Panc1 (cell line): ENCODE results near the gene CEBPE. TPM values are rescaled to one million over a fixed set of nuclear protein-coding genes. Genes with fewer than 3 reads are reported as not detected.

Source experiments
- ATAC-seq: fragments of 200-7000 bp; cut with Tn5 transposase; 2 replicates; pipeline ENCODE4 v1.9.1; 2020; ENCODE audit warnings: mild to moderate bottlenecking, moderate library complexity
- BruUV-seq: library from RNA; stranded (reverse); fragments of 400-500 nt; replicated peaks from 2 replicates; lab custom pipeline; 2021; lab: Mats Ljungman, UMichigan
- CTCF ChIA-PET: fragments of 300-600 bp; sonication (Branson Sonifier 250); formaldehyde crosslinking; loops from one replicate; lab custom pipeline; 2022; ENCODE audit warnings: antibody characterized with exemption; lab: Charles Lee
- POLR2A ChIA-PET: fragments of 300-600 bp; sonication (Branson Sonifier 250); formaldehyde crosslinking; loops from one replicate; lab custom pipeline; 2022; ENCODE audit warnings: antibody characterized with exemption; lab: Charles Lee
- DNase-seq: peaks from one replicate; pipeline ENCODE4 v3.0.0-alpha.2; 2010; ENCODE audit warnings: low read depth, low spot score
- H3K27ac ChIP-seq: 2 replicates; pipeline ENCODE4 v1.5.1; 2011; ENCODE audit warnings: mild to moderate bottlenecking, low read length, inconsistent platforms
- H3K27me3 ChIP-seq: fragments of 200-500 bp; sonication (Bioruptor generic); 2 replicates; pipeline ENCODE4 v1.6.0; 2014; ENCODE audit warnings: low read length, inconsistent platforms; ENCODE audit not compliant: control insufficient read depth, insufficient read depth
- H3K36me3 ChIP-seq: fragments of 200-500 bp; sonication (Bioruptor generic); 2 replicates; pipeline ENCODE4 v1.5.1; 2014; ENCODE audit warnings: inconsistent platforms, mild to moderate bottlenecking, low read length, moderate library complexity; ENCODE audit not compliant: control insufficient read depth, insufficient read depth
- H3K4me1 ChIP-seq: 2 replicates; pipeline ENCODE4 v1.5.1; 2011; ENCODE audit warnings: inconsistent platforms, mild to moderate bottlenecking, low read length, moderate library complexity; ENCODE audit not compliant: control insufficient read depth, insufficient read depth
- H3K4me3 ChIP-seq, 2 experiments: 2 replicates each; pipeline ENCODE4 v1.5.1; 2011 to 2012; ENCODE audit warnings: low read depth in 2 of 2, low read length in 2 of 2, mild to moderate bottlenecking in 2 of 2, inconsistent platforms in 1 of 2, moderate library complexity in 1 of 2
- H3K9me3 ChIP-seq: fragments of 200-500 bp; sonication (Bioruptor generic); 2 replicates; pipeline ENCODE4 v1.5.1; 2014; ENCODE audit warnings: low read depth, mild to moderate bottlenecking, inconsistent platforms, low read length, moderate library complexity; ENCODE audit not compliant: control insufficient read depth, insufficient read depth
- CTCF ChIP-seq: fragments of 450-650 bp; IDR thresholded peaks from 2 replicates; pipeline ENCODE4 v1.5.1; 2017; ENCODE audit warnings: mild to moderate bottlenecking
- POLR2AphosphoS5 ChIP-seq: IDR thresholded peaks from 2 replicates; pipeline ENCODE4 v1.6.1; 2012; ENCODE audit warnings: mild to moderate bottlenecking, low read depth, low read length, moderate library complexity
- REST ChIP-seq, 2 experiments: IDR thresholded peaks; 2 replicates each; pipeline ENCODE4 v1.6.1; 2011 to 2012; ENCODE audit warnings: low read depth in 2 of 2, control low read depth in 1 of 2, low read length in 1 of 2, mild to moderate bottlenecking in 1 of 2, moderate library complexity in 1 of 2; ENCODE audit not compliant: insufficient read depth in 1 of 2
- SIN3A ChIP-seq: IDR thresholded peaks from 2 replicates; pipeline ENCODE4 v1.6.1; 2012; ENCODE audit warnings: low read depth, mild to moderate bottlenecking, low read length, moderate library complexity, borderline replicate concordance; ENCODE audit not compliant: insufficient read depth
- TCF7L2 ChIP-seq: IDR thresholded peaks from 2 replicates; pipeline ENCODE4 v1.6.1; 2011; ENCODE audit warnings: mild to moderate bottlenecking, low read depth, low read length, inconsistent platforms
- in situ Hi-C: cut with HindIII; loops from 2 replicates; pipeline ENCODE4 v1.10.0; 2016; ENCODE audit warnings: low sequenced_read_pairs, low pct_unique_long_range_greater_than_20kb
- intact Hi-C: fragments of 100-400 bp; cut with micrococcal nuclease; formaldehyde crosslinking; loops from one replicate; pipeline ENCODE4 v1.10.0; 2022; ENCODE audit not compliant: unreplicated experiment
- total RNA-seq: library from RNA; stranded (reverse); gene quantifications from one replicate; pipeline ENCODE4 v1.2.1, GENCODE V29; 2021; ENCODE audit not compliant: unreplicated experiment

Gene CEBPE
- total RNA-seq, 1 experiment from 2014 or later: not detected

- Histone ChIP-seq H3K27ac (no peak overlapping the region), H3K4me3 (no peak overlapping the region), H3K36me3 (no peaks in the 10 kb centered on the region), H3K4me1 (no peaks in the 10 kb centered on the region), H3K9me3 (no peaks in the 10 kb centered on the region), H3K27me3 (no peaks in the 10 kb centered on the region)
- POLR2A ChIA-PET: interaction anchor here (0.6 kb wide), 1 partner anchor 38 kb away, joined by 3 read pairs; no protein-coding TSS in a partner anchor
- ATAC-seq (no peak), DNase-seq (no peak)
- in situ Hi-C loops (no loop called here), intact Hi-C loops (no loop called here)
- BruUV-seq: no TSS peak
- no peak for TF ChIP-seq CTCF
- no peak for TF ChIP-seq REST (IDR thresholded peaks at IDR 0.05; ENCODE audit: insufficient read depth in 1 of 2, low read depth in 2 of 2, low read length in 1 of 2)
- TF ChIP-seq TCF7L2: no peak
- TF ChIP-seq SIN3A: no peak
- no peak for TF ChIP-seq POLR2AphosphoS5
- CTCF ChIA-PET: interaction anchor here (1.2 kb wide), 1 partner anchor 18 kb away, joined by 3 read pairs; no protein-coding TSS in a partner anchor
Measured at GRCh38 chr14:23163830-23164229, 44.8 kb upstream of the CEBPE start.

- ATAC-seq (no peak), DNase-seq (no peak)
- Histone ChIP-seq H3K27me3 (no peaks in the 10 kb centered on the region), H3K4me3 (no peak overlapping the region), H3K9me3 (no peaks in the 10 kb centered on the region), H3K36me3 (no peaks in the 10 kb centered on the region), H3K27ac (no peak overlapping the region), H3K4me1 (no peaks in the 10 kb centered on the region)
- ChIA-PET CTCF (no interaction called here), POLR2A (no interaction called here)
- TF ChIP-seq SIN3A (no peak), POLR2AphosphoS5 (no peak), REST (IDR thresholded peaks at IDR 0.05; ENCODE audit: insufficient read depth in 1 of 2, low read depth in 2 of 2, low read length in 1 of 2) (no peak), TCF7L2 (no peak), CTCF (no peak)
- intact Hi-C loops (no loop called here), in situ Hi-C loops (no loop called here)
- BruUV-seq: no TSS peak
Measured at GRCh38 chr14:23162800-23163199, 43.7 kb upstream of the CEBPE start.
